Mesodermal cell (in vitro differentiated cells): ENCODE measurements around the gene IL1F10.

Source experiments
- H3K27ac ChIP-seq: 2 replicates; pipeline ENCODE4 v1.7.0; 2013; ENCODE audit warnings: mild to moderate bottlenecking, low read depth, low read length, moderate library complexity; ENCODE audit not compliant: severe bottlenecking
- H3K36me3 ChIP-seq: 2 replicates; pipeline ENCODE4 v1.7.1; 2013; ENCODE audit warnings: mild to moderate bottlenecking, low read length, moderate library complexity; ENCODE audit not compliant: control insufficient read depth, insufficient read depth
- H3K4me1 ChIP-seq: one replicate; pipeline ENCODE4 v1.7.1; 2013; ENCODE audit warnings: mild to moderate bottlenecking, low read length; ENCODE audit not compliant: insufficient read depth, control insufficient read depth, poor library complexity, severe bottlenecking
- H3K4me3 ChIP-seq: 2 replicates; pipeline ENCODE4 v1.7.0; 2013; ENCODE audit warnings: low read length, control low read depth, mild to moderate bottlenecking; ENCODE audit not compliant: insufficient read depth, poor library complexity, severe bottlenecking; ENCODE audit errors: extremely low read depth
- H3K9me3 ChIP-seq: 2 replicates; pipeline ENCODE4 v1.7.1; 2013; ENCODE audit warnings: mild to moderate bottlenecking, low read length, moderate library complexity; ENCODE audit not compliant: control insufficient read depth
- WGBS, 2 experiments: methylation state at CpG; one replicate each; pipeline ENCODE4 v1.1.5; 2013; ENCODE audit warnings: missing lambda C conversion rate in 2 of 2; ENCODE audit not compliant: insufficient coverage in 2 of 2; 5-methylcytosine and 5-hydroxymethylcytosine counted together

Gene IL1F10

GRCh38 chr2:113080134-113080533, 12.4 kb downstream of the IL1F10 start:
- 32 to 60% methylated on average over 3 to 7 of the region's 9 CpGs for WGBS, 2 experiments
- Histone ChIP-seq H3K4me1 (no peaks in the 10 kb centered on the region), H3K27ac (no peak overlapping the region), H3K36me3 (no peaks in the 10 kb centered on the region), H3K9me3 (no peaks in the 10 kb centered on the region), H3K4me3 (no peak overlapping the region)

- H3K27ac ChIP-seq = no peak overlapping the region
- H3K4me3 ChIP-seq = no peak overlapping the region
- H3K9me3 ChIP-seq = no peaks in the 10 kb centered on the region
- H3K4me1 ChIP-seq = no peaks in the 10 kb centered on the region
- 83 to 100% methylated on average over 1 to 2 of the region's 2 CpGs for WGBS, 2 experiments
- H3K36me3 ChIP-seq = no peaks in the 10 kb centered on the region
Observed at GRCh38 chr2:113081488-113082210, 13.9 kb downstream of the IL1F10 start.

DNA sequence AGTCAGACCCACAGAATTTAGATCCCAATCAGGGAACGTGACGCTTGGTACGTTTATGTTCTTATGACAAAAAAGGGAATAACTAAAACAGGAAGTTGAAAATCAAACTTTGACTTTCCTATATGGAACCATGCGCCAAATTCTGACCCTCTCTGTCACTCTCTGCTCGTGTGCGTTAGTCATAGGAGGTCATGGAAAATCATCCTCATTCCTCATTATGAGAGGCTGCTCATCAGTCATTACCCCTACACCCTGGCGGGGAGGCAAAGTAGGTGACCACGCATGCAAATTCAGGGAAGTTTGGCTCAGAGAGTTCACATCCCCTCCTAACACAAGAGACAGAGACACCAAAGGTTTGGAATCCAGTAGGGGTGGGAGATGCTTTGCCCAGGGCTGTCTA, 15.5 kb downstream of the IL1F10 start:
- no peak overlapping the region for H3K27ac ChIP-seq
- WGBS, 2 experiments = 80 to 94% methylated on average over 6 of the region's 8 CpGs
- H3K4me1 ChIP-seq = no peaks in the 10 kb centered on the region
- no peaks in the 10 kb centered on the region for H3K36me3 ChIP-seq
- H3K9me3 ChIP-seq = no peaks in the 10 kb centered on the region
- H3K4me3 ChIP-seq = no peak overlapping the region

- Histone ChIP-seq H3K36me3 (no peaks in the 10 kb centered on the region), H3K27ac (no peak overlapping the region)
- WGBS, 2 experiments = 73 to 75% methylated on average over 5 of the region's 5 CpGs
Observed at GRCh38 chr2:113084249-113085000, 16.7 kb downstream of the IL1F10 start.

DNA sequence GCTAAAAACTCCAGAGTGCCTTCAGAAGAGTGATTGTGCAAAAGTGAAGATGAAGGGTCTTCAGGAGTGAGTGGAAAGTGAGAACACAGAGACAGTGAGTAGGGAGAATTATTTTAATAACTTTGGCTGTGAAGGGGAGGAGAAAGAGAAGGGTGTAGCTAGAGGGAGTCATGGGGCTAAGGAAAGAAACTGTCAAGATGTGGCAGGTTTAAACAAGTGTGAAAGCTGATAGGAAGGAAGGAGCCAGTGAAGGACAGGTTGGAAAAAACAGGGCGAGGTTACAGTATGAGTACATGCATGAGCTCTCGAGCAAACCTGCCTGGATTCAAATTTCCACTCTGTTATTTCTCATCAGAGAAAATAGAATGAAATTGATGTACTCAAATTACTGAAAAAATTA, 17.8 kb downstream of the IL1F10 start:
- no peak overlapping the region for H3K27ac ChIP-seq
- H3K4me3 ChIP-seq = no peak overlapping the region
- H3K36me3 ChIP-seq = no peaks in the 10 kb centered on the region
- H3K9me3 ChIP-seq = no peaks in the 10 kb centered on the region
- no peaks in the 10 kb centered on the region for H3K4me1 ChIP-seq
- WGBS, 2 experiments = 83% methylated on average over 1 of the region's 2 CpGs; no CpG with 5 or more reads in 1 of the 2 experiments

More at GRCh38 chr2:113084249-113085000, 16.7 kb downstream of the IL1F10 start:
- Histone ChIP-seq H3K9me3 (no peaks in the 10 kb centered on the region), H3K4me1 (no peaks in the 10 kb centered on the region), H3K4me3 (no peak overlapping the region)

DNA sequence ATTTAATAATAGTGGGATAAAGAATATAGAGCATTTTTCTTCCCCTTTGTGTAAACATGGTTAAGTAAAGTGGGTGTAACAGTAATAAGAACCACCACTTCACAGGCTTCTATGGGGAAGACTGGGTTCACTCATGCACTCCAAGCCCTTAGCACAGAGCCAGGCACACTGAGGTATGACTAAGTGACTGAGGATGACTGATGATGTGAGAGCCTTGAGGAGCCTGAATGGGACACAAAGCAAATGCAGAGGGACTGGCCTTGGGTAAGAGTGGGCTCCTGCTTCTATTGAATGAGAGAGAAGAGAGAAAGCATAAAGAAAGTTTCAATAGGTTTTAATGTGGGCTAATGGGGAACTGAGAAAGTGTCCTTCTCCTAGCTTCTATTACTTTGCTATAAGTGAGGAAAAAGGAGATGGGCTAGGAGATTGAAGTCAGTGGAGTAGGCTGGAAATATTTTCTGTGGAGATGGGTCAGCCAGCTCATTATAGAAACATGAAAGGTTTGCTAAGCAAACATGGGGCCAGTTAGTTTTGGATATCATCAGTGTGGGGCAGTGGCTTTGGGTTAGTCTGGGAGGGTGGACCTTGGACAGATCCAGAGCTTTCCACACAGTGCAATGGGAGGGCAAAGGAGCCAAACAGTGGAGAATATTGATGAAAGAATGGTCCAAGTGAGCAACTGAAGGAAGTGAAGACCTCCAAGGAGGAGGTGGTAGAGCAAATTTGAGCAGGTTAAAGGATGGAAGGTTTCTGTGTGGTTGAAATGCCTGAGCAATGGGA, 20.6 kb downstream of the IL1F10 start:
- no peak overlapping the region for H3K27ac ChIP-seq
- no peaks in the 10 kb centered on the region for H3K36me3 ChIP-seq
- no peaks in the 10 kb centered on the region for H3K4me1 ChIP-seq
- H3K9me3 ChIP-seq = no peaks in the 10 kb centered on the region
- no peak overlapping the region for H3K4me3 ChIP-seq

- H3K36me3 ChIP-seq = no peaks in the 10 kb centered on the region
- H3K27ac ChIP-seq = no peak overlapping the region
- H3K4me3 ChIP-seq = no peak overlapping the region
- no peaks in the 10 kb centered on the region for H3K9me3 ChIP-seq
- H3K4me1 ChIP-seq = no peaks in the 10 kb centered on the region
Observed at GRCh38 chr2:113089916-113090315, 22.1 kb downstream of the IL1F10 start.

DNA sequence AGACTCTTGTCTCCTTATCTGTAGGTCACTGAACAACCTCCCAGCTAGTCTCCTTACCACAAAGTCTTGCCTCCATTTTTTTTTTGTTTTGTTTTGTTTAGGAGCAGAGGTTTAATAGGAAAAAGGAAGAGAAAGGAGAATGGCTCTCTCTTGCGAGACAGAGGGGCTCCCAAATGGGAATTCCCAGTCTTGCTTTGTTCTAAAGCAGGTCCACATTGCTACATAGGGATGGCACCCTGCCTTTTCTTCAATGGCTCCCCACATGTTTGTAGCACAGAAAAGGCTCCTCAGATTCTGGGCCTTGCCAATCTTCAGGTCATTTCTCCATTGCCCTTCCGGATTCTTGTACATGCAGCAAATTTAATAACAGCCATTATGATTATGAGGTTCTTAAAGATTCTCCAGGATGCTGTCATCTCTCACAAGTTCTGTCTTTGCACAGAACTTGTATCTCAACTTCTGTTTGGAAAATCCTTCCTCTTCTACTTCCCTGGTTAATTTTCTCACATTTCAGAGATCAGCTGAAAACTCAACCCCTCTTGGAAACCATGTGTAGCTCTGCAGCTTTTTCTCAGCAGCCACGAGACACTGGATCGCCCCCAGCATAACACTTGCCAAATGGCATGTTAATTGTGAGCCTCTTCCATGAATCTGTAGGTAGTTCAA, 23.6 kb downstream of the IL1F10 start:
- no peak overlapping the region for H3K27ac ChIP-seq
- no peak overlapping the region for H3K4me3 ChIP-seq
- H3K4me1 ChIP-seq = no peaks in the 10 kb centered on the region
- H3K9me3 ChIP-seq = no peaks in the 10 kb centered on the region
- H3K36me3 ChIP-seq = no peaks in the 10 kb centered on the region
- 60 to 71% methylated on average over 1 to 3 of the region's 4 CpGs for WGBS, 2 experiments

- Histone ChIP-seq H3K9me3 (no peaks in the 10 kb centered on the region), H3K4me1 (no peaks in the 10 kb centered on the region), H3K36me3 (no peaks in the 10 kb centered on the region), H3K27ac (no peak overlapping the region), H3K4me3 (no peak overlapping the region)
- 83 to 89% methylated on average over 2 to 5 of the region's 5 CpGs for WGBS, 2 experiments
Observed at GRCh38 chr2:113092864-113093612, 25.3 kb downstream of the IL1F10 start.

DNA sequence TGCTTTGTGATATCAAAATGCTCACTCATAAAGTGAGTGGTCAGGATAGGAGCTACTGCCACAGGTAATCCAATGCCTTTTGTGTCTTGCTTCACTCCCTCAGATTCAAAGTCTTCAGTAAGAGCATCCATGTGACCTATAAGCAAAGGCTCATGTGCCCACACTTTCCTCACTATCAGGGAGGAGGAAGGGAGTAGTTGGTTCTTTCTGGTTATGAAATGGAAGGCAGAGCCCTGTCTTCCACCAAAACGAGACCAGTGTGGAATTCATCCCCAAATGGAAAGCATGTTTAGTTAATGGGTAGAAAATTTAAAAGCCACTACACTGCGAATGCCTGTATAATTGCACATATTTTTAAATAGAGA, 25.8 kb downstream of the IL1F10 start:
- no peak overlapping the region for H3K27ac ChIP-seq
- no peaks in the 10 kb centered on the region for H3K4me1 ChIP-seq
- H3K36me3 ChIP-seq = no peaks in the 10 kb centered on the region
- no peak overlapping the region for H3K4me3 ChIP-seq
- no CpG with 5 or more reads among the region's 2 CpGs for WGBS, 2 experiments
- no peaks in the 10 kb centered on the region for H3K9me3 ChIP-seq
